Stomach (tissue), 9 donors: ENCODE data around the gene ATP12A. TPM values are rescaled to one million over a fixed set of nuclear protein-coding genes. Genes with fewer than 3 reads are reported as not detected.

Experiments used
- DNase-seq, 2 donors: peaks; one replicate each; pipeline versions ENCODE4 v3.0.0 to v3.0.0-alpha.2; 2013 to 2019
- H3K27ac ChIP-seq, 5 donors: fragments of 200-600 bp in 4 of 5; sonication (generic) in 4 of 5; one replicate each; pipeline ENCODE4 v1.5.1; 2013 to 2019; ENCODE audit warnings: mild to moderate bottlenecking in 1 of 5, moderate library complexity in 1 of 5
- H3K27me3 ChIP-seq, 3 donors: fragments of 200-600 bp; sonication (generic); one replicate each; pipeline ENCODE4 v1.5.1; 2017 to 2019; ENCODE audit warnings: mixed run types in 1 of 3
- H3K36me3 ChIP-seq, 4 donors: fragments of 200-600 bp; sonication (generic); 1 replicate in 3 of 4; 2 replicates in 1 of 4; pipeline ENCODE4 v1.5.1; 2016 to 2019
- H3K4me1 ChIP-seq, 4 donors: fragments of 200-600 bp; sonication (generic); one replicate each; pipeline ENCODE4 v1.5.1; 2016 to 2019
- H3K4me3 ChIP-seq, 4 donors: fragments of 200-600 bp; sonication (generic) in 3 of 4; one replicate each; pipeline ENCODE4 v1.5.1; 2016 to 2019; ENCODE audit warnings: mild to moderate bottlenecking in 1 of 4
- H3K9me3 ChIP-seq, 4 donors: fragments of 200-600 bp; sonication (generic); one replicate each; pipeline ENCODE4 v1.5.1; 2016 to 2019
- CTCF ChIP-seq, 7 experiments: fragments of 450-650 bp in 4 of 7; fragments of 200-600 bp in 3 of 7; sonication (generic) in 3 of 7; IDR thresholded peaks; one replicate each; pipeline ENCODE4 v1.5.1; 2016 to 2019; ENCODE audit warnings: antibody characterized with exemption in 7 of 7, control low read depth in 2 of 7, mild to moderate bottlenecking in 1 of 7
- EP300 ChIP-seq: sonication (generic); formaldehyde crosslinking; IDR thresholded peaks from one replicate; pipeline ENCODE4 v1.6.1; 2017; ENCODE audit warnings: antibody characterized with exemption
- POLR2A ChIP-seq, 4 donors: fragments of 450-650 bp; IDR thresholded peaks; one replicate each; pipeline ENCODE4 v1.6.1; 2016; ENCODE audit warnings: antibody characterized with exemption in 4 of 4, control low read depth in 2 of 4, mild to moderate bottlenecking in 1 of 4, moderate library complexity in 1 of 4
- POLR2AphosphoS5 ChIP-seq, 3 donors: sonication (generic); formaldehyde crosslinking; IDR thresholded peaks; one replicate each; pipeline ENCODE4 v1.6.1; 2016; ENCODE audit warnings: antibody characterized with exemption in 3 of 3
- WGBS, 5 donors: extraction: QIAGEN DNeasy Blood & Tissue Kit in 3 of 5; methylation state at CpG; one replicate each; pipeline versions ENCODE4 v1.1.5 to v1.1.7; 2013 to 2018; 5-methylcytosine and 5-hydroxymethylcytosine counted together
- intact Hi-C: fragments of 100-400 bp; cut with DNase I; formaldehyde crosslinking; loops from one replicate; pipeline ENCODE4 v1.15.1; 2023; ENCODE audit warnings: low total_unique reads
- polyA plus RNA-seq, 3 donors: library from polyadenylated mRNA; stranded (reverse); fragments of 200-250 nt; gene quantifications; one replicate each; pipeline ENCODE4 v1.2.3, GENCODE V29; 2013
- total RNA-seq, 5 donors: library from RNA; depleted of rRNA; stranded (reverse); fragments of >200 nt; gene quantifications; one replicate each; pipeline versions ENCODE4 v1.1.0 to v1.2.3, GENCODE V29; 2014 to 2016
- donor health status: healthy with polysubstance abuse.
- donor health status: Bipolar disorder and iron deficiency.
- donor health status: healthy.

Gene ATP12A
- total and polyA plus RNA-seq, 8 donors: 0.08 TPM; not detected in 7

- TF ChIP-seq CTCF (IDR thresholded peaks at IDR 0.05): no peak
- no peak for TF ChIP-seq EP300
- no peak for TF ChIP-seq POLR2A (IDR thresholded peaks at IDR 0.05)
- TF ChIP-seq POLR2AphosphoS5 (IDR thresholded peaks at IDR 0.05): no peak
- no peak overlapping the region for H3K4me3 ChIP-seq
These were observed 9.2 kb upstream of the ATP12A start for GRCh38 chr13:24670961-24671381.

GRCh38 chr13:24671386-24672113 is 8.7 kb upstream of the ATP12A start:
- 26 to 36% (median 29%) methylated on average over 14 of the region's 14 CpGs for WGBS, 5 donors
- TF ChIP-seq CTCF (IDR thresholded peaks at IDR 0.05) (peak in 5 of 7 experiments; percentile 6 to 60 (median 41)), EP300 (no peak), POLR2A (IDR thresholded peaks at IDR 0.05) (no peak), POLR2AphosphoS5 (IDR thresholded peaks at IDR 0.05) (no peak)
- peak overlapping the region in 3 of 5 donors; percentile 21 to 67 (median 60) for H3K27ac ChIP-seq
- no peaks in the 10 kb centered on the region for H3K36me3 ChIP-seq
- H3K27me3 ChIP-seq: peaks cover 0 to 10% (median 5%) of the 10 kb centered on the region in 3 donors
- no peaks in the 10 kb centered on the region for H3K9me3 ChIP-seq
- peak in 1 of 2 donors; percentile 82 for DNase-seq
- no peak overlapping the region for H3K4me3 ChIP-seq
- intact Hi-C loops: no loop called here
- H3K4me1 ChIP-seq: peaks cover 0 to 14% (median 8%) of the 10 kb centered on the region in 4 donors

More at GRCh38 chr13:24670961-24671381, 9.2 kb upstream of the ATP12A start:
- 8 to 22% (median 14%) methylated on average over 6 of the region's 6 CpGs for WGBS, 5 donors
- Histone ChIP-seq H3K9me3 (no peaks in the 10 kb centered on the region), H3K36me3 (no peaks in the 10 kb centered on the region), H3K27me3 (peaks cover 0 to 5% (median under 1%) of the 10 kb centered on the region in 3 donors), H3K4me1 (peaks cover 0 to 14% (median 8%) of the 10 kb centered on the region in 4 donors), H3K27ac (peak overlapping the region in 1 of 5 donors; percentile 67)
- DNase-seq: peak in 1 of 2 donors; percentile 65
- intact Hi-C loops: no loop called here

GRCh38 chr13:24672141-24673132 is 7.8 kb upstream of the ATP12A start:
- Histone ChIP-seq H3K27me3 (peaks cover 0 to 17% (median 11%) of the 10 kb centered on the region in 3 donors), H3K4me3 (no peak overlapping the region), H3K9me3 (no peaks in the 10 kb centered on the region), H3K36me3 (no peaks in the 10 kb centered on the region), H3K4me1 (peaks cover 0 to 14% (median 8%) of the 10 kb centered on the region in 4 donors), H3K27ac (no peak overlapping the region)
- intact Hi-C loops: no loop called here
- 77 to 81% (median 78%) methylated on average over 9 of the region's 9 CpGs for WGBS, 5 donors
- DNase-seq: no peak
- TF ChIP-seq EP300: no peak
- TF ChIP-seq CTCF (IDR thresholded peaks at IDR 0.05): no peak
- TF ChIP-seq POLR2A (IDR thresholded peaks at IDR 0.05): no peak
- no peak for TF ChIP-seq POLR2AphosphoS5 (IDR thresholded peaks at IDR 0.05)
